A673 (cell line): ENCODE results near the gene FLCN. TPM values are rescaled to one million over a fixed set of nuclear protein-coding genes. Genes with fewer than 3 reads are reported as not detected.

Experiments used
- BruUV-seq: library from RNA; stranded (reverse); fragments of 400-500 nt; replicated peaks from 2 replicates; lab custom pipeline; 2021; lab: Mats Ljungman, UMichigan
- CTCF ChIA-PET: fragments of 300-600 bp; sonication (Branson Sonifier 250); formaldehyde crosslinking; loops from one replicate; lab custom pipeline; 2022; ENCODE audit warnings: antibody characterized with exemption; lab: Charles Lee
- POLR2A ChIA-PET: fragments of 300-600 bp; sonication (Branson Sonifier 250); formaldehyde crosslinking; loops from one replicate; lab custom pipeline; 2022; ENCODE audit warnings: antibody characterized with exemption; ENCODE audit not compliant: low non-redundant PET; lab: Charles Lee
- DNase-seq: peaks from one replicate; pipeline ENCODE4 v3.0.0-alpha.2; 2015; ENCODE audit warnings: low spot score
- H3K27ac ChIP-seq: fragments of 200-600 bp; sonication (generic); 2 replicates; pipeline ENCODE4 v1.5.1; 2016; ENCODE audit warnings: mixed run types, low read depth, mild to moderate bottlenecking, mixed read lengths, antibody characterized with exemption, low read length; ENCODE audit not compliant: poor library complexity, severe bottlenecking
- H3K27me3 ChIP-seq: fragments of 200-600 bp; sonication (generic); replicated peaks from 2 replicates; pipeline ENCODE4 v1.6.1; 2017; ENCODE audit warnings: mixed run types, low read depth, mild to moderate bottlenecking, mixed read lengths, antibody characterized with exemption, low read length; ENCODE audit not compliant: insufficient read depth, poor library complexity
- H3K36me3 ChIP-seq: fragments of 200-600 bp; sonication (generic); 2 replicates; pipeline ENCODE4 v1.6.1; 2016; ENCODE audit warnings: mixed run types, mild to moderate bottlenecking, mixed read lengths, antibody characterized with exemption, low read length; ENCODE audit not compliant: insufficient read depth, poor library complexity, severe bottlenecking
- H3K4me1 ChIP-seq: fragments of 200-600 bp; sonication (generic); 2 replicates; pipeline ENCODE4 v1.6.1; 2017; ENCODE audit warnings: mixed run types, mild to moderate bottlenecking, mixed read lengths, antibody characterized with exemption, low read length; ENCODE audit not compliant: insufficient read depth, poor library complexity, severe bottlenecking
- H3K4me3 ChIP-seq: fragments of 200-600 bp; sonication (generic); 2 replicates; pipeline ENCODE4 v1.5.1; 2016; ENCODE audit warnings: low read depth, mixed run types, mild to moderate bottlenecking, mixed read lengths, low read length; ENCODE audit not compliant: poor library complexity, severe bottlenecking
- H3K9me3 ChIP-seq: fragments of 200-600 bp; sonication (generic); 2 replicates; pipeline ENCODE4 v1.6.1; 2016; ENCODE audit warnings: mixed run types, low read depth, mild to moderate bottlenecking, mixed read lengths, antibody characterized with exemption, low read length; ENCODE audit not compliant: poor library complexity, severe bottlenecking
- EZH2 ChIP-seq: fragments of 200-600 bp; sonication (generic); IDR thresholded peaks from 2 replicates; pipeline ENCODE4 v1.6.1; 2017; ENCODE audit warnings: borderline replicate concordance, low read depth, mild to moderate bottlenecking, mixed read lengths, antibody characterized with exemption, low read length; ENCODE audit not compliant: poor library complexity, severe bottlenecking
- intact Hi-C: fragments of 100-400 bp; cut with micrococcal nuclease; formaldehyde crosslinking; loops from one replicate; pipeline ENCODE4 v1.10.0; 2022; ENCODE audit not compliant: unreplicated experiment
- total RNA-seq: library from RNA; stranded (reverse); gene quantifications from 2 replicates; pipeline ENCODE4 v1.2.3, GENCODE V29; 2021
- TF ChIP-seq, protein P1 (sequence below): fragments of 300-800, 200-600 bp; sonication (generic); conservative IDR thresholded peaks from 2 replicates; pipeline ENCODE4 v1.5.1; 2017; ENCODE audit warnings: low read depth, mild to moderate bottlenecking, antibody characterized with exemption, low read length, moderate library complexity, mixed read lengths

FLCN gene
- total RNA-seq, 1 experiment from 2014 or later, result 60.2 TPM

DNA sequence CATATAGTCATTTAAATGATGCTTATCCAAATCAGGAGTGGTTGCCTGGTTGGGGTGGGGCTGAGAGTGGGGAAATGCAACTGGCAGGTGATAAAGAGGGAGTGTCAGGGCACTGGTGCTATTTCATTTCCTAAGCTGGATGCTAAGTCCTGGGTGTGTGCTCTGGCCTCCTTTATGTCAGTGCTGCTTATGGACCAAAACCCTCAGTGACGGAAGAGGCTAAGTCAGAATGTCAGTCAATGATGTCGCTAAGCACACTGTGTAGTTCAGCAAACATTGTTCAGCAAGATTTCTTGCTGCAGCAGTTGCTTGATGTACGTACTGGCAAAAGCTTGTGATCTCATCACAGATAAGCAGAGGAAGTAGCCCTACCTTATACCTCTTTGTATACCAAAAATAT, 16.4 kb upstream of the FLCN start:
- ChIA-PET CTCF (no interaction called here), POLR2A (no interaction called here)
- H3K4me1 ChIP-seq, result no peaks in the 10 kb centered on the region
- BruUV-seq, result no TSS peak
- DNase-seq, result no peak
- no peaks in the 10 kb centered on the region for H3K9me3 ChIP-seq
- H3K36me3 ChIP-seq, result peaks cover 69% of the 10 kb centered on the region
- H3K27me3 ChIP-seq, result no peaks in the 10 kb centered on the region
- no peak overlapping the region for H3K4me3 ChIP-seq
- intact Hi-C loops, result no loop called here
- H3K27ac ChIP-seq, result no peak overlapping the region
- TF ChIP-seq, protein P1, sequence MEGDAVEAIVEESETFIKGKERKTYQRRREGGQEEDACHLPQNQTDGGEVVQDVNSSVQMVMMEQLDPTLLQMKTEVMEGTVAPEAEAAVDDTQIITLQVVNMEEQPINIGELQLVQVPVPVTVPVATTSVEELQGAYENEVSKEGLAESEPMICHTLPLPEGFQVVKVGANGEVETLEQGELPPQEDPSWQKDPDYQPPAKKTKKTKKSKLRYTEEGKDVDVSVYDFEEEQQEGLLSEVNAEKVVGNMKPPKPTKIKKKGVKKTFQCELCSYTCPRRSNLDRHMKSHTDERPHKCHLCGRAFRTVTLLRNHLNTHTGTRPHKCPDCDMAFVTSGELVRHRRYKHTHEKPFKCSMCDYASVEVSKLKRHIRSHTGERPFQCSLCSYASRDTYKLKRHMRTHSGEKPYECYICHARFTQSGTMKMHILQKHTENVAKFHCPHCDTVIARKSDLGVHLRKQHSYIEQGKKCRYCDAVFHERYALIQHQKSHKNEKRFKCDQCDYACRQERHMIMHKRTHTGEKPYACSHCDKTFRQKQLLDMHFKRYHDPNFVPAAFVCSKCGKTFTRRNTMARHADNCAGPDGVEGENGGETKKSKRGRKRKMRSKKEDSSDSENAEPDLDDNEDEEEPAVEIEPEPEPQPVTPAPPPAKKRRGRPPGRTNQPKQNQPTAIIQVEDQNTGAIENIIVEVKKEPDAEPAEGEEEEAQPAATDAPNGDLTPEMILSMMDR, result no peak
- no peak for TF ChIP-seq EZH2

DNA sequence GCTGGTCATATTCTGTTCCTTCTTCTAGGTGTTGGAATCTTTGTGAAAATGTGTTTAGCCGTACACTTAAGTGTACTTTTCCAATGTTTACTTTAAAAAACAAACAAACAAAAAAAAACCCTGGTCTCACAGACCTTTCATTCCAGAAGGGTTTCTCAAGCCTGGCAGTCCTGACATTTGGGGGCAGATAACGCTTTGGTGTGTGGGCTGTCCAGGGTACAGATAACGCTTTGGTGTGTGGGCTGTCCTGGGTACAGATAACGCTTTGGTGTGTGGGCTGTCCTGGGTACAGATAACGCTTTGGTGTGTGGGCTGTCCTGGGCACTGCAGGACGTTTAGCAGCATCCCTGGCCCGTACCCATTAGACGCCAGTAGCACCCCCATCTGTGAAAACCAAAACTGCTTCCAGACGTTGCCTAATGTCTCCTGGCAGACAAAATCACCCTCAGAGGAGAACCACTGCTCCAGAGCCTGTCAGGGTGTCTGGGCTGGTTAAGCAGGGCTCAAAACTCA, 15.2 kb upstream of the FLCN start:
- BruUV-seq, result no TSS peak
- H3K27me3 ChIP-seq, result no peaks in the 10 kb centered on the region
- H3K36me3 ChIP-seq, result peaks cover 73% of the 10 kb centered on the region
- no peak for DNase-seq
- H3K9me3 ChIP-seq, result no peaks in the 10 kb centered on the region
- intact Hi-C loops, result no loop called here
- no peak for TF ChIP-seq EZH2
- TF ChIP-seq, protein P1, result no peak
- H3K27ac ChIP-seq, result no peak overlapping the region
- ChIA-PET CTCF (no interaction called here), POLR2A (no interaction called here)
- H3K4me3 ChIP-seq, result no peak overlapping the region
- no peaks in the 10 kb centered on the region for H3K4me1 ChIP-seq

DNA sequence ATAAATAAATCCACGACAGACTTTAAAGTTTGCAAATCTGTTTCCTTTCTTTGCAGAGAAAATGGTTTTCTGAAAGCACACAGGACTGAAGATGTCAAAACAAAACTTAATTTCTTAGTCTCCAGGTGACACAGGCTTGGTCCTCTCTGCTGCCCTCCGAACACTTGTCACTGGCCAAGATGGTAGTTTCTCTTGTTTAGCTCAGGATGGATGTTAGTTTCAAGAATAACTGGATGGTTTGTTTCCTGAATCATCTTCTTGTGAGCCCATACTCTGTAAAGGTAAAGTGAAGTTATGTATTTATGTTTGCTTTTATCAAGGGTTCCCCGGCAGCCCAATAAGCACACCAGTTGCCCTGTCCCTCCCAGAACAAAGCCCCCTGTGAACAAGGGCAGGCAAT, 9.9 kb upstream of the FLCN start:
- no peak overlapping the region for H3K27ac ChIP-seq
- H3K27me3 ChIP-seq, result no peaks in the 10 kb centered on the region
- POLR2A ChIA-PET, result no interaction called here
- H3K4me3 ChIP-seq, result no peak overlapping the region
- TF ChIP-seq, protein P1, result no peak
- TF ChIP-seq EZH2, result no peak
- H3K4me1 ChIP-seq, result no peaks in the 10 kb centered on the region
- H3K36me3 ChIP-seq, result peaks cover 46% of the 10 kb centered on the region
- intact Hi-C loops, result no loop called here
- CTCF ChIA-PET, result no interaction called here
- no TSS peak for BruUV-seq
- DNase-seq, result no peak
- H3K9me3 ChIP-seq, result no peaks in the 10 kb centered on the region
